Measurements from ENCODE around the gene TFPI. TPM values are rescaled to one million over a fixed set of nuclear protein-coding genes. Genes with fewer than 3 reads are reported as not detected.
"Not testable (repeated sequence)": the region's sequence is repeated elsewhere in the genome, so short reads cannot be mapped to it uniquely, and the experiment has no call there.

TFPI gene
- total RNA-seq, 4 donors from 2014 or later = 75.1 to 110 (median 92.2) TPM

DNA sequence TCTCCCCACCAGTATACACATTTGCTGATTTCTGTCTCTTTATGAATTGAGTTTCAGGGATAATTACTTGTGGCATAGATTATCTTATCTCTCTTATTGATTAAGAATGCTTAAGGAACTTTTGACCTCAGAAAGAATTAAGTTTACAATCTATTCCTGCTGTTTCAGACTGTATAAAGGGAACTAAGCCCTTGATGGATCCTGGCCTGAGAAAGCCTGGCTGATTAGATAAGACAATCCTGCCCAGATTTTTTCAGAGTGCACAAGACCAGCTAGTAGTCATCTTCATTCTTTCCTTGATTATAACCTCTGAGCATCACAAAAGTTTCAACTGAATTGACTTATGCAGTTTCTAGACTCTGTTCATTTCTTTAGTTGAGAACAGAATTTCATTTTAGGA, 22.7 kb upstream of the TFPI start:
- peaks cover 0 to 26% (median 5%) of the 10 kb centered on the region in 4 donors for H3K4me1 ChIP-seq
- H3K27ac ChIP-seq = no peak overlapping the region
- DNase-seq (ENCODE audit: low spot score in 2 of 2) = no peak
- no peaks in the 10 kb centered on the region for H3K9me3 ChIP-seq
- no peaks in the 10 kb centered on the region for H3K27me3 ChIP-seq
- H3K4me3 ChIP-seq = no peak overlapping the region
- TF ChIP-seq CTCF (IDR thresholded peaks at IDR 0.05) (no peak), POLR2A (IDR thresholded peaks at IDR 0.05) (no peak), EP300 (IDR thresholded peaks at IDR 0.05) (no peak)
- H3K36me3 ChIP-seq = no peaks in the 10 kb centered on the region

DNA sequence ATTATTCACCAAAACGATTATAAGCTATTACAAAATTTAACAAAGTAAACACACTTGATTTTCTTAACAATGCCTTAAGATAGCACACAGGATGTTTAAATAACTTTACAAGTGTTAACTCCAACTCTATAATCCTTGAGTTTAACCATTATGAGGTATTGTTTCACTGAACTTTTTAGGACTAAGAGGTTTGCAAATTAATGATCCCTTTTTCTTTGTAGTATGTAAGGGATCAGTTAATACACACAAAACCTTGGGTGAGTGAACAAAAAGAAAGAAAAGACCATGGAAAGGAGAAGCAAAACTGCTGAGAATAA, 21.5 kb upstream of the TFPI start:
- TF ChIP-seq CTCF (IDR thresholded peaks at IDR 0.05) = no peak
- no peak for TF ChIP-seq POLR2A (IDR thresholded peaks at IDR 0.05)
- TF ChIP-seq EP300 (IDR thresholded peaks at IDR 0.05) = no peak
- no peaks in the 10 kb centered on the region for H3K36me3 ChIP-seq
- no peak for DNase-seq (ENCODE audit: low spot score in 2 of 2)
- peaks cover 0 to 17% (median 2%) of the 10 kb centered on the region in 4 donors for H3K4me1 ChIP-seq
- no peaks in the 10 kb centered on the region for H3K9me3 ChIP-seq
- no peaks in the 10 kb centered on the region for H3K27me3 ChIP-seq
- H3K4me3 ChIP-seq = no peak overlapping the region
- H3K27ac ChIP-seq = peak overlapping the region in 1 of 4 donors; percentile 45
- WGBS, 2 donors = 18 to 25% methylated on average over 1 of the region's 1 CpG

DNA sequence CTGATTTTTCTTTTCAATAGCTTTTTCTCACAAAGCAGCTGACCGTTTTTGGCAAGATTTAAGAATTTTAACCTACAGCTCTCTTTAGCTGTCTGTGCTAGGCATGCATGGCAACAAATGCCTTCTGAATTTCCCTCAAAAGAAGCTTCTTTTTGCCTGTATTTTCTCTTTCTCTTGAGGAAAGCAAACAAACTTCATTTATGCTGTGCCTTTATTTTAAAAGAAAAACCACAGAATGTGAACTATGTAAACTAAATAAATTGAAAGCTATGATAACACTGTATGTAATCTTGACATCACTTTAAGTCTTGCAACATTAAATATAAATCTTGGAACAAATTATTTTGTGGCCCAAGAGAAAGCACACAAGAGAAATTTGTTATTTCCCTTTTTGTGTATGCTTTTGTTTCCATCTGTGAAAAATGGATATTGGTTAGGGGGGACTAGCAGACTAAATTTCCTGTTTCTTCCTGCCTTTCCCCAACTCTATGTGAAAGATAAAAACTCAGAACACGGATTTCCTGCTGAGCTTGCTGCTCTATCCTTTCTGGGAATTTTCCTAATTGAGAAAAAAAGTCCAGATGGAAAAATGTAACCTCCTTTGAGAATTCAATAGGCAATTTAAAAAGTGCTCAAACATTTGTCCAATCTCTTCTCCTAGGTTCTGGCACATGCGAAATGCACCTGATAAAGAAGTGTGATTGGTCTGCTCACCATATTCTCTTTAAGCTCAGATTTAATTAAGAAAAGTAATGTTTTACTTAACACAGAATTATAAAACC, 20.9 kb upstream of the TFPI start:
- no peaks in the 10 kb centered on the region for H3K27me3 ChIP-seq
- no peaks in the 10 kb centered on the region for H3K9me3 ChIP-seq
- H3K4me1 ChIP-seq = peaks cover 0 to 12% (median 2%) of the 10 kb centered on the region in 4 donors
- H3K27ac ChIP-seq = peak overlapping the region in 2 of 4 donors; percentile 26 to 45
- no peaks in the 10 kb centered on the region for H3K36me3 ChIP-seq
- no peak overlapping the region for H3K4me3 ChIP-seq
- WGBS, 2 donors = 30 to 35% methylated on average over 3 of the region's 3 CpGs
- TF ChIP-seq POLR2A (IDR thresholded peaks at IDR 0.05) = no peak
- no peak for TF ChIP-seq EP300 (IDR thresholded peaks at IDR 0.05)
- no peak for TF ChIP-seq CTCF (IDR thresholded peaks at IDR 0.05)
- no peak for DNase-seq (ENCODE audit: low spot score in 2 of 2)

DNA sequence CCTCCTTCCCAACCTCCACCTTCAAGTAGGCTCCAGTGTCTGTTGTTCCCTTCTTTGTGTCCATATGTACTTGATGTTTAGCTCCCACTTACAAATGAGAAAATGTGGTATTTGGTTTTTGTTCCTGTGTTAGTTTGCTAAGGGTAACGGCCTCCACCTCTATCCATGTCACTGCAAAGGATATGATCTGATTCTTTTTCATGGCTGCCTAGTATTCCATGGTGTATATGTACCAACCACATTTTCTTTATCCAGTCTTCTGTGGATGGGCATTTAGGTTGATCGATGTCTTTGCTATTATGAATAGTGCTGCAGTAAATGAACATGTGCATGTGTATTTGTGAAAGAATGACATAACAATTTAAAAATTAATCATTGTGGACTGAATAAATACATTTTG, 19.5 kb upstream of the TFPI start:
- H3K27me3 ChIP-seq = no peaks in the 10 kb centered on the region
- H3K9me3 ChIP-seq = no peaks in the 10 kb centered on the region
- H3K36me3 ChIP-seq = no peaks in the 10 kb centered on the region
- DNase-seq (ENCODE audit: low spot score in 2 of 2) = no peak
- no peak overlapping the region for H3K27ac ChIP-seq
- peaks cover 0 to 12% (median 2%) of the 10 kb centered on the region in 4 donors for H3K4me1 ChIP-seq
- 95 to 96% methylated on average over 2 of the region's 2 CpGs for WGBS, 2 donors
- H3K4me3 ChIP-seq = no peak overlapping the region
- no peak for TF ChIP-seq POLR2A (IDR thresholded peaks at IDR 0.05)
- TF ChIP-seq EP300 (IDR thresholded peaks at IDR 0.05) = no peak
- TF ChIP-seq CTCF (IDR thresholded peaks at IDR 0.05) = no peak

DNA sequence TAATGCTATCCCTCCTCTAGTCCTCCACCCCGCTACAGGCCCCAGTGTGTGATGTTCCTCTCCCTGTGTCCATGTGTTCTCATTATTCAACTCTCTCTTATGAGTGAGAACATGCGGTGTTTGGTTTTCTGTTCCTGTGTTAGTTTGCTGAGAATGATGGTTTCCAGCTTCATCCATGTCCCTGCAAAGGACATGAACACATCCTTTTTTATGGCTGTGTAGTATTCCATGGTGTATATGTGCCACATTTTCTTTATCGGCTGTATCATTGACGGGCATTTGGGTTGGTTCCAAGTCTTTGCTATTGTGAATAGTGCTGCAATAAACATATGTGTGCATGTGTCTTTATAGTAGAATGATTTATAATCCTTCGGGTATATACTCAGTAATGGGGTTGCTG, 17.8 kb upstream of the TFPI start:
- 95 to 96% methylated on average over 5 of the region's 5 CpGs for WGBS, 2 donors
- H3K4me3 ChIP-seq; H3K9me3 ChIP-seq; H3K27me3 ChIP-seq; H3K36me3 ChIP-seq; H3K27ac ChIP-seq; DNase-seq (ENCODE audit: low spot score in 2 of 2): not testable (repeated sequence)
- peaks cover 0 to 12% (median 2%) of the 10 kb centered on the region in 4 donors for H3K4me1 ChIP-seq

Measured in tibial nerve (tissue), 4 donors.